M059J (cell line): Measurements from ENCODE around the gene FRMD8. TPM values are rescaled to one million over a fixed set of nuclear protein-coding genes. Genes with fewer than 3 reads are reported as not detected.

Source experiments
- DNase-seq: peaks from one replicate; pipeline ENCODE4 v3.0.0-alpha.2; 2012; ENCODE audit warnings: low read depth
- total RNA-seq: library from RNA; depleted of rRNA; stranded (reverse); fragments of >200 nt; shearing (Covaris generic); gene quantifications from 2 replicates; pipeline ENCODE4 v1.2.3, GENCODE V29; 2014

The FRMD8 gene
- total RNA-seq, 1 experiment from 2014 or later, result 42.6 TPM

- DNase-seq, result no peak
Measured at GRCh38 chr11:65375012-65375411, 11.4 kb upstream of the FRMD8 start.

- DNase-seq, result no peak
Measured at GRCh38 chr11:65376138-65376713, 10.2 kb upstream of the FRMD8 start.

- DNase-seq, result no peak
Measured at GRCh38 chr11:65377036-65377435, 9.4 kb upstream of the FRMD8 start.

GRCh38 chr11:65377777-65378176 lies 8.7 kb upstream of the FRMD8 start:
- DNase-seq, result no peak

GRCh38 chr11:65378208-65378927 lies 8.1 kb upstream of the FRMD8 start:
- no peak for DNase-seq

GRCh38 chr11:65378928-65379638 lies 7.4 kb upstream of the FRMD8 start:
- DNase-seq, result no peak

- no peak for DNase-seq
Measured at GRCh38 chr11:65379698-65380459, 6.6 kb upstream of the FRMD8 start.

GRCh38 chr11:65380460-65381119 lies 5.8 kb upstream of the FRMD8 start:
- no peak for DNase-seq

GRCh38 chr11:65381716-65382032 lies 4.8 kb upstream of the FRMD8 start:
- DNase-seq, result peak; percentile 91

- DNase-seq, result peak; percentile 99
Measured at GRCh38 chr11:65382033-65382803, 4.2 kb upstream of the FRMD8 start, which contains the start of gene SLC25A45. Gene SLC25A45, minus strand, starts transcription at chr11:65382646. Its CDS starts 695 bp downstream, at chr11:65381951.

GRCh38 chr11:65382804-65383368 lies 3.6 kb upstream of the FRMD8 start:
- DNase-seq, result no peak

- DNase-seq, result no peak
Measured at GRCh38 chr11:65383778-65384177, 2.7 kb upstream of the FRMD8 start.

GRCh38 chr11:65384301-65384889 lies 2.0 kb upstream of the FRMD8 start:
- DNase-seq, result peak; percentile 77

GRCh38 chr11:65388731-65389130 lies 2.3 kb downstream of the FRMD8 start:
- DNase-seq, result no peak

- no peak for DNase-seq
Measured at GRCh38 chr11:65389294-65389980, 3.0 kb downstream of the FRMD8 start.

GRCh38 chr11:65390099-65390941 lies 3.9 kb downstream of the FRMD8 start:
- no peak for DNase-seq

GRCh38 chr11:65390996-65391395 lies 4.6 kb downstream of the FRMD8 start:
- no peak for DNase-seq

- DNase-seq, result no peak
Measured at GRCh38 chr11:65392186-65392829, 5.9 kb downstream of the FRMD8 start.
